Measurements from ENCODE around the gene TNK2.
"Not testable (repeated sequence)": the region's sequence is repeated elsewhere in the genome, so short reads cannot be mapped to it uniquely, and the experiment has no call there.

Gene TNK2

DNA sequence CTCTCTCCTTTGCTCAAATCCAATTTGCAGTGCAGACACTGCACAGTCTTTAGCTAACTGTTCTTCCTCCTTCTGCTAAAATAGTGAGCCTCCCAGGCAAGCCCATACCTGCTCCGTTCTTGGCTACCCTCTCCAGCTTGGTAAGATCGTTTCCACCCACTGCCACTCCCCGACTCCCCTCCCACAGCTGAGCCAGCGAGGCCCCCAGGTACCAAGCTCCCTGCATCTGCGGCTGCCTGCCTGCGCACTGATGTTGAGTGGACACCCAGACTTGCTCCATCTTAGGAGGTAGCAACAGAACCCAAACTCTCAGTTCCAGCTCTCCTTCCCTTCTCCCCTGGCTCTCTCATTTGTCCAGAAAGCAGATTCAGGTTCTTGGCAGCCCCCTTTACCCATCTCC, 7.9 kb upstream of the TNK2 start:
- no peak for DNase-seq

- DNase-seq = no peak
These were observed 6.5 kb upstream of the TNK2 start for GRCh38 chr3:195914648-195915473.

GRCh38 chr3:195914146-195914545, 5.8 kb upstream of the TNK2 start:
- not testable (repeated sequence) for DNase-seq

GRCh38 chr3:195913382-195913781, 5.0 kb upstream of the TNK2 start:
- no peak for DNase-seq

GRCh38 chr3:195911946-195912270, 3.6 kb upstream of the TNK2 start:
- no peak for DNase-seq

- DNase-seq = no peak
These were observed 2.9 kb upstream of the TNK2 start for GRCh38 chr3:195911041-195911945.

DNA sequence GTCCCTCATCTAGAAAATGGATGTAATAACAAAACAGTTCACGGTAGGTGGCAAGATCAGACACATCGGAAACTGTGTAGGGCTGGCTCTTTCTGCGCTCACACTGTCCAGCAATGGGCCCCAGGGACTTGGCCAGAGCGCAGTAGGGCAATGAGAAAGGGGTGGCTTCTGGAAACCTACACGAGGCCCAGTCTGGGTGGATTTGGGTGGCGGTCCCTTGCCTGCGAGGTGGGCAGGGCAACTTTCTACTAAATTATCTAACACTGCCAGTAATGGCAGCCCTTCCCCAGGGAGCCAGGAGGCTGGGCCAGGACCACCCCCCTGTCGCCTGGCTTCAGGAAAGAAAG, 2.1 kb upstream of the TNK2 start:
- DNase-seq = no peak

DNA sequence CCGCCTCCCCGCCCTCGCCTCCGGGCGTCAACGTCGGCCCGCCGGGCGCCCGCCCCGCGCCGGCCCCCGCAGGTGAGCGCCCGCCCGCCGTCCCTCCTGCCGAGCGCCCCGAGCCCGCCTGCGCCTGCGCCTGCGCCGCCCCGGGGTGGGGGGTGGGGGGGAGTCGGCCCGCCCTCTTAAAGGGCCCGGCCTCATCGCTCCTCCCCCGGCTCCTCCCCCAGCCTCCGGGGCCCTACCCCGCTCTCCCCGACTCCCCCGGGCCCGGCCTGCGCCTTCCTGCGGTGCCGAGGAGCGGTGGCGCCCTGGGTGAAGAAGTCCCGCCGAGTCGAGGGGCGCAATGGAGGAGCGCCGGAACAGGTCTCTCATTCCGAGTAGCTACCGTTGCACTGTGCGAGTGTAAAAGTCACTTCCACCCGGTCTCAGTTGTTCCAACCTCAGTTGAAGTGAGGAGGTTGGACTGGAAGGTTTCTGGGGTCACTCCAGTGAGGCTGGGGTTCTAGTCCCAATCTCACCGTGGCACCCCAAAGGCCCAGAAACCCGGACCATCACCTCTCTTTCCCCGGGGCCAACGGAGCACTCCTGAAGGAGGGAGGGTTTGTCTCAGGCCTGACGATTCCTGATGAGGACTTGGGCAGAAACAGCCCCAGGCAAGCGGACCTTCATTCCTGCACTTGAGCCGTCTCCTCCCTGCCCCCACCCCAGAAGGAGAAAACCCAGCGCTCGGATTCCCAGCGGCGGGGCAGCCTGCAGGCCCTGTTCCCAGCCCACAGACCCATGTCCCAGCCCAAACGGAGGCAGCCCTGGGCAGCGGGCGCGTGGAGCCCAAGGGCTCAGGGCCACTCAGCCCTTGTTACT, 1.5 kb upstream of the TNK2 start:
- DNase-seq = peak; percentile 70

DNA sequence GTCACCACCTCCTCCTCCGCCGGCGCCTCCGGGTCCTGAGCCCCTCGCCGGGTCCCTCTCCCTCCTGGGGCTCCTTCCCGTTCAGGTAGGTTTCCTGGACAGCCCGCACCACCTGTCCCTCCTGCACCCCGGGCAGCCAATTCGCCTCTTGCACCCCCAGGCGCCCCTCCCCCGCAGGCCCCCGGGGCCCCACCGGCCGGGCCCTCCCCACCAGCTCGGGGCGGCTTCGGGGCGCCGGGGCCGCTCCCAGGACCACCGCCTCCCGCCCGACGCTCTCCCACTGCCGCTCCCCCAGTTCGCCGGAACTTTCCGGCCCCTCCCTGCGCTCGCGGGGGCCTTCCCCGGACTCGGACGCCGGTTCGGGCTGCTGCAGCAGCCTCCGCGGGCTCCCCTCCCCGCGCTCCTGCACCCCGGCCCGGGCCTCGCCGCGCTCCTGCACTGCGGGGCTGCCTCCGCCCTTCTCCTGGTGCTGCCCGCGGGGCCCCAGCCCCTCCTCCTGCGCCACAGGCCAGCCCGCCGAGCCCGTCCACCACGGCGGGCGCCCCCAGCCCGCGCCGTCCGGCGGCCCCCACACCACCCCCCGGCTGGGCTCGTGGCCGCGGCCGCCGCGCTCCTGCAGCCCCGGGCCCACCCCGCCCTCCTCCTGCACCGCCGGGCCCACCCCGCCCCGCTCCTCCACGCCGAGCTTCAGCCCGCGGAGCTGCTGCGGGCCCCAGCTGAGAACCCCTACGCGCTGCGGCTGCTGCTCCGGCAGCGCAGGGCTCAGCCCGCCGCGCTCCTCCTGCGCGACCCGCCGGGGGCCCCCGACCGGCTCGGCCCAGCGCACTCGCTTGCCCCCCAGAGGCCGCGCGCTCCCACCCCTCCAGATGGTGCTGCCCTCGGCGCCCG, 587 bp upstream of the TNK2 start:
- peak; percentile 46 for DNase-seq

DNA sequence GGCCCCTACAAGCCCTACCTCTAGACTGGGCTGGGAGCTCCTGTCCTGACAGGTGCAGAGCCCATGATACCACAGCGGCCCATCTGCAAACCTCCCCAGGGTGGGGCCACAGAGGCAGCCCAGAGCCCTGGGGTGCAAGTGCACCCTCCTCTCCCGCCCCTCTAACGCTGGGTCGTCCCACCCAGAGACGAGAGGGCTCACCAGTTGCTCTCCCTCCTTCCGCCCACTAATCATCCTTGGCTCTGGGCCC, 742 bp downstream of the TNK2 start:
- no peak for DNase-seq

DNA sequence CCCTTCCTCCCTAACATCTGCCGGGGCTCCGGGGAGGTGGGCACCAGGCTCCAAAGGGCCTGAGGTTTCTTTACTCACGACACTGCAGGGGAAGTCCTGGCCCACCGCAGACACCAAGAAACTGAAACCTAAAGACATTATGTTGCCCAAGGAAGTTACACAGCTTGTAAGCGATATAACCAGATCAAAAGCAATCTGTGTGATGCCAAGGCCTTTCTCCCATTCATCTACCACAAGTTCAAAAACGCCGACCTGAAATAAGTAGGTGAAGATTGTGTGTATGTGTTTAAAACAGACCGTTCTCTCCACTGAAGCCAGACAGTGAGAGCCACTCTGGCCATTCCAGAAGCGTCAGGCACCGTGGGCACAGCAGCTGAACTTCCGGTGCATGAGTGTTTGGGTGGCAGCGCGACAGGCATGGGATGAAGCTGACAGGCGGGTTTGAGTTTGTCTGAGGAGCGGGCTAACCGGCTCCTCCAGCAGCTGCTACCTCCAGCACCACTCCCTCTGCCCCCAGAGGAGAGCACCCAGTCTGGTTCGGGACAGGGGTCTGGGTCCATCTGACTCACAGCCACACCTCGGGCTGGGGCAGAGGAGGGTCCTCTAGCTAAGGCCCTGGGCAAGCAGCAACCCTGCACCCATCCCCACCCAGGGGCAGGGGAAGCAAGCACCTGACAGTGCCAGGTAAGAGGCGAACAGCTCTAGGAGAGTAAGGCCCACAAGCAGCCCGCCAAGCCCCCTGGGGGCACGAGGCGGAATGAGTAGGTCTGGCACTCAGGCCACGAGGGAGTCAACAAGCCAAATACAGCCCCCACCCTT, 1.3 kb downstream of the TNK2 start:
- peak; percentile 26 for DNase-seq

GRCh38 chr3:195905970-195906864, 2.1 kb downstream of the TNK2 start:
- DNase-seq = peak; percentile 17

- DNase-seq = no peak
These were observed 4.0 kb downstream of the TNK2 start for GRCh38 chr3:195904368-195904767.

DNA sequence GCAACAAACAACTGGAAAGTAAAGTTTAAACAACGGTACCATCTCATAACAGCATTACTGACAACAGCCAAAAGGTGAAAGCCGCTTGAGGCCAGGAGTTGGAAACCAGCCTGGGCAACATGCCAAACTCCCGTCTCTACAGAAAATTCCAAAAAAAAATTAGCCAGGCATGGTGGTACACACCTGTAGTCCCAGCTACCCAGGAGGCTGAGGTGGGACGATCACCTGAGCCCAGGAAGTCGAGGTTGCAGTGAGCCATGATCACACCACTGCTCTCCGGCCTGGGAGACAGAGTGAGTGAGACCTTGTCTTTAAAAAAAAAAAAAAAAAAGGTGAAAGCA, 4.4 kb downstream of the TNK2 start:
- DNase-seq = no peak

- not testable (repeated sequence) for DNase-seq
These were observed 5.7 kb downstream of the TNK2 start for GRCh38 chr3:195902634-195903033.

GRCh38 chr3:195901836-195902585, 6.3 kb downstream of the TNK2 start:
- not testable (repeated sequence) for DNase-seq

- DNase-seq = no peak
These were observed 7.7 kb downstream of the TNK2 start for GRCh38 chr3:195900436-195901355.

- DNase-seq = no peak
These were observed 8.5 kb downstream of the TNK2 start for GRCh38 chr3:195899701-195900435.

Measured in NCI-H1092 treated with DMSO at 0.1 percent for 48 hours (cell line).